ENCODE results near the gene ZNF260.
"Not testable (repeated sequence)": the region's sequence is repeated elsewhere in the genome, so short reads cannot be mapped to it uniquely, and the experiment has no call there.

- TF ChIP-seq POLR2A (IDR thresholded peaks at IDR 0.05): not testable (repeated sequence)
- peak in 4 of 7 experiments; percentile 22 to 40 (median 30) for TF ChIP-seq CTCF (IDR thresholded peaks at IDR 0.05)
These were observed 35.2 kb downstream of the ZNF260 start for GRCh38 chr19:36492689-36493453.

Data from body of pancreas (tissue), 4 donors.